ENCODE results near the gene FAM168A.

DNA sequence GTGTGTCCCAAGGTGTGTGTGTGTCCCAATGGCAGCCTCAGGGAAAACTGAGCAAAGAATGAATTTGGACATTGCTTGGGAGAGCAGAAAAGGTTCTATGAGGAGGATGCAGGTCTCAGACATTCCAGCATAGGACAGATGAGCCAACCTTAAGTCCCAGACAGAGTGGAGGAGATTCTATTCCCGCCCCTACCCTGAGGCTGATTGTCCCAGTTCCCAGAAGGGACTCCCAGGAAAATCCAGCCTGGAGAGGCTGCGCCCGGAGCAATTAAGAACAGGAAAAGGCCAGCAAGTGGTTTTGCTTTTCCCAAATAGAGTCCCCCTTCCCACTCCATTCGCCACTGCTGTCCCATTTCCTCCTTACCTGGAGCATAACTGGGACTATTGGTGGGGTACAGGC, 167.6 kb downstream of the FAM168A start:
- TF ChIP-seq, protein P1, sequence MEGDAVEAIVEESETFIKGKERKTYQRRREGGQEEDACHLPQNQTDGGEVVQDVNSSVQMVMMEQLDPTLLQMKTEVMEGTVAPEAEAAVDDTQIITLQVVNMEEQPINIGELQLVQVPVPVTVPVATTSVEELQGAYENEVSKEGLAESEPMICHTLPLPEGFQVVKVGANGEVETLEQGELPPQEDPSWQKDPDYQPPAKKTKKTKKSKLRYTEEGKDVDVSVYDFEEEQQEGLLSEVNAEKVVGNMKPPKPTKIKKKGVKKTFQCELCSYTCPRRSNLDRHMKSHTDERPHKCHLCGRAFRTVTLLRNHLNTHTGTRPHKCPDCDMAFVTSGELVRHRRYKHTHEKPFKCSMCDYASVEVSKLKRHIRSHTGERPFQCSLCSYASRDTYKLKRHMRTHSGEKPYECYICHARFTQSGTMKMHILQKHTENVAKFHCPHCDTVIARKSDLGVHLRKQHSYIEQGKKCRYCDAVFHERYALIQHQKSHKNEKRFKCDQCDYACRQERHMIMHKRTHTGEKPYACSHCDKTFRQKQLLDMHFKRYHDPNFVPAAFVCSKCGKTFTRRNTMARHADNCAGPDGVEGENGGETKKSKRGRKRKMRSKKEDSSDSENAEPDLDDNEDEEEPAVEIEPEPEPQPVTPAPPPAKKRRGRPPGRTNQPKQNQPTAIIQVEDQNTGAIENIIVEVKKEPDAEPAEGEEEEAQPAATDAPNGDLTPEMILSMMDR (conservative IDR thresholded peaks at IDR 0.05 in 1 of 2, IDR thresholded peaks at IDR 0.05 in 1 of 2; ENCODE audit: low read depth in 1 of 2, low read length in 2 of 2): no peak
- TF ChIP-seq EZH2 (IDR thresholded peaks at IDR 0.05; ENCODE audit: low read length, missing control alignments): no peak
